ENCODE results near the gene RSRC1.
"Not testable (repeated sequence)": the region's sequence is repeated elsewhere in the genome, so short reads cannot be mapped to it uniquely, and the experiment has no call there.

The RSRC1 gene

DNA sequence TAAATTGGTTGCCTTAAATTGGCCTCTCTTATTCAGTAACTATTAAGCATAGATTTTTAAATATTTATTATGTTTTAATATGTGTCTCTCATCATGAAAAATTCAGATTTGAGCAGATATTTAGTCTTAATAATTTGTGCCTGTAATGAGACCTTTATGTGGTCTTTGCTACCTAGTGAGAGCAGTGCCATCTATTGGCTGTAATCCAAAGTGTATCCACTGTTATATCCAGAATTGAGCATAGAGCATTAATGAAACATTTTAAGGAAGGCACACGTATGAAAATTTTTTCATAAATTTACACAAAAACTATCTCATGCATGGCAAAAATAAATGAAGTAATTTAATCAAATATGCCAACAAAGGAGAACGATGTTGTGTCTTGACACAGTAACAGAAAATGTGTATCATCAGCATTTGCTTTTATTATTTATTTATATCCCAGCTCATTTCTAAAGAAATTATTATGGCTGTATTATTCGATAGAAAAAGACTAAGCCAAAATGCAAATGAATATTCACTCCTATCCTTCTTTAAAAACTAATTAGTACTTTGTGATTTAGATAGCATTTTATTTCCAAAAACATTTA, 203.5 kb downstream of the RSRC1 start:
- no peak for DNase-seq (ENCODE audit: low read depth)
- no peak overlapping the region for H3K4me3 ChIP-seq (ENCODE audit: low read length)
- TF ChIP-seq, protein P1, sequence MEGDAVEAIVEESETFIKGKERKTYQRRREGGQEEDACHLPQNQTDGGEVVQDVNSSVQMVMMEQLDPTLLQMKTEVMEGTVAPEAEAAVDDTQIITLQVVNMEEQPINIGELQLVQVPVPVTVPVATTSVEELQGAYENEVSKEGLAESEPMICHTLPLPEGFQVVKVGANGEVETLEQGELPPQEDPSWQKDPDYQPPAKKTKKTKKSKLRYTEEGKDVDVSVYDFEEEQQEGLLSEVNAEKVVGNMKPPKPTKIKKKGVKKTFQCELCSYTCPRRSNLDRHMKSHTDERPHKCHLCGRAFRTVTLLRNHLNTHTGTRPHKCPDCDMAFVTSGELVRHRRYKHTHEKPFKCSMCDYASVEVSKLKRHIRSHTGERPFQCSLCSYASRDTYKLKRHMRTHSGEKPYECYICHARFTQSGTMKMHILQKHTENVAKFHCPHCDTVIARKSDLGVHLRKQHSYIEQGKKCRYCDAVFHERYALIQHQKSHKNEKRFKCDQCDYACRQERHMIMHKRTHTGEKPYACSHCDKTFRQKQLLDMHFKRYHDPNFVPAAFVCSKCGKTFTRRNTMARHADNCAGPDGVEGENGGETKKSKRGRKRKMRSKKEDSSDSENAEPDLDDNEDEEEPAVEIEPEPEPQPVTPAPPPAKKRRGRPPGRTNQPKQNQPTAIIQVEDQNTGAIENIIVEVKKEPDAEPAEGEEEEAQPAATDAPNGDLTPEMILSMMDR (conservative IDR thresholded peaks at IDR 0.05; ENCODE audit: low read depth, low read length): peak; percentile 52

DNA sequence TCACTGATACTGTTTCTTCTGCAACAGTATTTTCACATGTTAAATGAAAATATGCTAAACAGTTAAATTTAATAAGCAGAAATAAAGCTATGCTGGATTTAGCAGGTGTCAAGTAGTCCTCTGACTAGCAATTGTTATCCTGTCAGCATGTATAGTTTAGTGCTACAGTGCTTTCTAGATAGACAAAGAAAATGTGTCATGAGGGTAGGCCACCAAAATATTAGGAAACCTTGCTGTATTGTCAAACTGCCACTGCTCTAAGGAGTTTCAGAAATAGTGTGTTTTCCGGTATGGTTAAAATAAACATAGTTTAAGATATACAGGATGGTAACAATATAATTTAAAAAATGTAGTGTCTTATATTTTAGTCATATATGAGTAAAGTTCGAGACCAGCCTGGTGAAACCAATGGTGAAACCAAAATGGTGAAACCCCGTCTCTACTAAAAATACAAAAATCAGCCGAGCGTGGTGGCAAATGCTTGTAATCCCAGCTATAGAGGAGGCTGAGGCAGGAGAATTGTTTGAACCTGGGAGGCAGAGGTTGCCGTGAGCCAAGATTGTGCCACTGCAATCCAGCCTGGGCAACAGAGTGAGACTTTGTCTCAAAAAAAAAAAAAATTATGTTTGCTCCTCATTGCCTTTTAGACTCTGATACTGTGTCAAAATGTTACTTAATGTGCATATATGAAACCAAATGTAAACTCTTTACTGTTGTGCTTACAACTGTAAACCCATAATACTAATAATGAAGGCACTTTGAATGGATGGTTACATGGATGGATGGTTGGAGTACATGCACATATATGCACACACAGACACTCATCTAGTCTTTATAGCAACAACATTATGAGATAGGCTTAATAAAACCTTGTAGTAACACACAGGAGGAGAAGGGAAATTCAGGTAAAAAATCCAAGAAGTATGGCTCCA, 204.8 kb downstream of the RSRC1 start:
- DNase-seq (ENCODE audit: low read depth): no peak
- TF ChIP-seq, protein P1 (conservative IDR thresholded peaks at IDR 0.05; ENCODE audit: low read depth, low read length): no peak
- H3K4me3 ChIP-seq (ENCODE audit: low read length): no peak overlapping the region

DNA sequence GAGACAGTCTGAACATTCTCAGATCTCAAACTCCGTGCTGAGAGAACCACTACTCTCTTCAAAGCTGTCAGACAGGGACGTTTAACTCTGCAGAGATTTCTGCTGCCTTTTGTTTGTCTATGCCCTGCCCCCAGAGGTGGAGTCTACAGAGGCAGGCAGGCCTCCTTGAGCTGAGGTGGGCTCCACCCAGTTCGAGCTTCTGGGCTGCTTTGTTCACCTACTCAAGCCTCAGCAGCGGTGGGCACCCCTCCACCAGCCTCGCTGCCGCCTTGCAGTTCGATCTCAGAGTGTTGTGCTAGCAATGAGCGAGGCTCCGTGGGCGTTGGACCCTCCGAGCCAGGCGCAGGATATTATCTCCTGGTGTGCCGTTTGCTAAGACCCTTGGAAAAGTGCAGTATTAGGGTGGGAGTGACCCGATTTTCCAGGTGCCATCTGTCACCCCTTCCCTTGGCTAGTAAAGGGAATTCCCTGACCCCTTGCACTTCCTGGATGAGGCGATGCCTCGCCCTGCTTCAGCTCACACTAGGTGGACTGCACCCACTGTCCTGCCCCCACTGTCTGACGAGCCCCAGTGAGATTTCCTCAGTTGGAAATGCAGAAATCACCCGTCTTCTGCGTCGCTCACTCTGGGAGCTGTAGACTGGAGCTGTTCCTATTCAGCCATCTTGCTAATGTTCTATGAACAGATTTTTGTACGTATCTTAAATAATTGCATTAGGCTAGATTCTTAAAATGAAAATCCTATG, 220.0 kb downstream of the RSRC1 start:
- H3K4me3 ChIP-seq (ENCODE audit: low read length): peak overlapping the region; percentile 47
- DNase-seq (ENCODE audit: low read depth): not testable (repeated sequence)

DNA sequence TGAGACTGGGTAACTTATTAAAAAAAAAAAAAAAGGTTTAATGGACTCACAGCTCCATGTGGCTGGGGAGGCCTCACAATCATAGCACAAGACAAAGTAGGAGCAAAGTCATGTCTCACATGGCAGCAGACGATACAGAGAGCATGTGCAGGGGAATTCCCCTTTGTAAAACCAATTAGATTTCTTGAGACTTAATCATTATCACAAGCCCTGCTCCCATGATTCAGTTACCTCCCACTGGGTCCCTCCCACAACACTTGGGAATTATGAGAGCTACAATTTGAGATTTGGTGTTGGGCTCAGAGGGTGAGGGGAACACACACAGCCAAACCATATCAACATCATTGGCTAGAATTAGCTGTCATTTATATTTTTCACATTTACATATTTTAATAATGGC, 221.0 kb downstream of the RSRC1 start:
- H3K4me3 ChIP-seq (ENCODE audit: low read length): no peak overlapping the region
- TF ChIP-seq, protein P1 (conservative IDR thresholded peaks at IDR 0.05; ENCODE audit: low read depth, low read length): no peak
- DNase-seq (ENCODE audit: low read depth): no peak

DNA sequence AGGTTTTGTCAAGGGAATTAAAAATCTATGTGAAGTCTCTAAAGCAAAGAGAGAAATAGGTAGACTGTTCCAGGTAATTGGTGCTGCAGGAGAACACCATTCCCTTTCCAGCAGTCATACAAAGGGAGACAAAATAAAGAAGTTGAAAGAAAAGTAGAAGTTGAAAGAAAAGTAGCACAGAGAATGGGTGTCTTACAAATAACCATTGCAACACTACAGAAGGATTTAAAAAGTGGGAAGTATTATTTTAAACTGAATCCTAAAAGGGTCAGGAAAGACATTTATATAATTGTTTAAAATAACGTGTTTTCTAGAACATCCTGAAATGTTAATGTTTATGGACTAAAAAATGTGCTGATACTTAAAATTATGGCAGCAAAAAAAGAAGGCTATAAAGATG, 223.8 kb downstream of the RSRC1 start:
- TF ChIP-seq, protein P1 (conservative IDR thresholded peaks at IDR 0.05; ENCODE audit: low read depth, low read length): no peak
- H3K4me3 ChIP-seq (ENCODE audit: low read length): no peak overlapping the region
- DNase-seq (ENCODE audit: low read depth): no peak

DNA sequence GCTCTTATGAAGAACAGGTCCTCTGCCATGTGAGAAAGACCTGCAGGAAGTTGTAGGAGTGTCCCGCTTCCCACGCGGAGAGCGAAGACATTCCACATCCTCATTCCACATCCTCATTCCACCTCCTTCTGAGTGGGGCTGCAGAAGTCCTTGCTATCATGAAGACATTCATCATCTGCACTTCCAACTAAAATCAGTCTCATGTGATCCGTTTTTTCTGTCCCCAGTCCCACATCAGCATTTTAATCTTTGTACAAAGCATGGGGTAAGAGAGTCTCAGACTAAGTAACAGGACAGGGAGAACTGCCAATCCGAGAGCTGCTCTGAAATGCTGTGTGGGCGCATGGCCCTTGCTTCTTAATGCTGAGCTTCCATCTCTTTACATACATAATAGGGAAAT, 227.2 kb downstream of the RSRC1 start:
- TF ChIP-seq, protein P1 (conservative IDR thresholded peaks at IDR 0.05; ENCODE audit: low read depth, low read length): no peak
- DNase-seq (ENCODE audit: low read depth): no peak
- H3K4me3 ChIP-seq (ENCODE audit: low read length): no peak overlapping the region

DNA sequence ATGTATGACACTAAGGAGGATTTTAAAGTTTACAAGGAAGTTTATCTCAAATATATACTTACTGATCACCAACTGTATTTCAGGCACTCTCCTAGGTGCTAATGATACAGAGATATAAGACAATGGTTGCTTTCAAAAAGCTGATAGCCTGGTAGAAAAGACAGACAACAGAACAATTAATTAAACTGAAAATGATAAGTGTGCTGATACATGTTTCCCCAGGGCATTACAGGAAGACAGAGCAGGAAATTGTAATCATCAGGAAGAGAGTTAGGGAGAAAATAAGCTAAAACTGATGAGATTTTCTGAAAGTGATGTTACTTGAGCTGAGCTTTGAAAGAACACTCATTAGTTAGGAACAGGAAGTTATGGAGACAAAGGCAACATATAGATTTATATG, 229.7 kb downstream of the RSRC1 start:
- DNase-seq (ENCODE audit: low read depth): no peak
- H3K4me3 ChIP-seq (ENCODE audit: low read length): no peak overlapping the region
- TF ChIP-seq, protein P1 (conservative IDR thresholded peaks at IDR 0.05; ENCODE audit: low read depth, low read length): no peak

DNA sequence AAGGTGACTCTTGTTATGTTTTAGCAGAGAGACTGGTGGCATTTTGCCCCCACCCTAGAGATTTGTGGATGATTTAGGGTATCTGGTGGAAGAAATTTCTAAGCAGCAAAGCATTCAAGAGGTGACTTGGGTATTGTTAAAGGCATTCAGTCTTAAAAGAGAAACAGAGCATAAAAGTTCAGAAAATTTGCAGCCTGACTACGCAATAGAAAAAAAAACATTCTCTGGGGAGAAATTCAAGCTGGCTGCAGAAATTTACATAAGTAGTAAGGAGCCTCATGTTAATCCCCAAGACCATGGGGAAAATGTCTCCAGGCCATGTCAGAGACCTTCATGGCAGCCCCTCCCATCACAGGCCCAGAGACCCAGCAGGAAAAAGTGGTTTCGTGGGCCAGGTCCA, 231.1 kb downstream of the RSRC1 start:
- not testable (repeated sequence) for H3K4me3 ChIP-seq (ENCODE audit: low read length)

More for the DNA sequence above, 231.1 kb downstream of the RSRC1 start:
- not testable (repeated sequence) for DNase-seq (ENCODE audit: low read depth)

Measured in retinal pigment epithelial cell (primary cell).